ENCODE measurements around the gene NPC1. TPM values are rescaled to one million over a fixed set of nuclear protein-coding genes. Genes with fewer than 3 reads are reported as not detected.
A peak's percentile ranks its signal among the peaks of the same experiment; 100 is the strongest.
"Not testable (repeated sequence)": the region's sequence is repeated elsewhere in the genome, so short reads cannot be mapped to it uniquely, and the experiment has no call there.

Gene NPC1
- total RNA-seq, 3 donors from 2014 or later, result 15.9 to 25.4 (median 19.0) TPM

- H3K4me1 Mint-ChIP-seq (ENCODE audit: low read depth), result peaks cover 5% of the 10 kb centered on the region
- DNase-seq, result no peak
- no peaks in the 10 kb centered on the region for H3K9me3 Mint-ChIP-seq
- H3K27me3 Mint-ChIP-seq (ENCODE audit: low read depth), result no peaks in the 10 kb centered on the region
- H3K4me3 Mint-ChIP-seq, result no peak overlapping the region
- ATAC-seq, result no peak
- peaks cover 52% of the 10 kb centered on the region for H3K36me3 Mint-ChIP-seq (ENCODE audit: insufficient read depth)
Measured at GRCh38 chr18:23523429-23524212, 62.7 kb downstream of the NPC1 start.

- ATAC-seq (no peak), DNase-seq (no peak)
- Mint-ChIP-seq H3K4me3 (no peak overlapping the region), H3K9me3 (no peaks in the 10 kb centered on the region), H3K4me1 (ENCODE audit: low read depth) (peaks cover 5% of the 10 kb centered on the region), H3K27me3 (ENCODE audit: low read depth) (no peaks in the 10 kb centered on the region), H3K36me3 (ENCODE audit: insufficient read depth) (peaks cover 54% of the 10 kb centered on the region)
Measured at GRCh38 chr18:23521907-23522306, 64.4 kb downstream of the NPC1 start.

DNA sequence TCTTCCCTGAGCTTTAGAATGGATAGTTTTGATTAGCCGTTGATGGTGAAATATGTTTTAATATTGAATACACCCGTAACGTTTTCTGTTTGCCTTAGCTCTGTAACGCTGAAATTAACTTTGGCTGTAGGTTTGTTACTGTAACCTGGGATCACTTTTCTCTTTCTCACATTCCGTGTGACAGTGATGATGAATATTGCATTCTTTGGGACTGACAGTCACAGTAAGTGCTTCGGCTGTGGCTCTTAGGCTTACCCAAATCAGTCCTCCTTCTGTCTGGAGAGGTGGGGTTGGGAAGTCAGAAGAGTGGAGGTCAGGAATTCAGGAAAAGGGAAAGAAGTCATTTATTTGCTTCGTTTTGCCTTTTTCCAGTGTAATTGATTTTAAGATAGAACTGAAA, 65.0 kb downstream of the NPC1 start:
- peaks cover 5% of the 10 kb centered on the region for H3K4me1 Mint-ChIP-seq (ENCODE audit: low read depth)
- H3K36me3 Mint-ChIP-seq (ENCODE audit: insufficient read depth), result peaks cover 51% of the 10 kb centered on the region
- ATAC-seq (no peak), DNase-seq (no peak)
- H3K4me3 Mint-ChIP-seq, result no peak overlapping the region
- H3K27me3 Mint-ChIP-seq (ENCODE audit: low read depth), result no peaks in the 10 kb centered on the region
- H3K9me3 Mint-ChIP-seq, result no peaks in the 10 kb centered on the region

DNA sequence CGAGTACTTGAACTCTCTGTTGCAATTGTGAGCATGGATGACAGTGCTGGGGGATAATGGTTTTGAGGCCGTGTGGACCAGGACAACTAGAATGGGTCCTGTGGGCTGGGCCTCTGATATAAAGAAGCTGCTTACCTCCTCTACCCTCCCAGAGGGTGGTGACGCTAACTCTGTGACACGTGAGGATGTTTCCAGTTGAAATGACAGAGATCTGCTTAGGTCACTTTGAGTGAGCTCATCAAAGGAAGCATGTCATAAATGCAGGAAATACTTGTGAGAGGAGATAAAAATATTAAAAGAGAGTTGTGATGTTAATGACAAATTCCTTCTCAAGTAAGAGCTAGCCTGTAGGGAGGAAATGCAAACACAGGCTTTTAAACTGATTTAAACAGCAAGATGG, 66.6 kb downstream of the NPC1 start:
- no peaks in the 10 kb centered on the region for H3K9me3 Mint-ChIP-seq
- H3K36me3 Mint-ChIP-seq (ENCODE audit: insufficient read depth), result peaks cover 52% of the 10 kb centered on the region
- H3K27me3 Mint-ChIP-seq (ENCODE audit: low read depth), result no peaks in the 10 kb centered on the region
- DNase-seq (no peak), ATAC-seq (no peak)
- no peak overlapping the region for H3K4me3 Mint-ChIP-seq
- H3K4me1 Mint-ChIP-seq (ENCODE audit: low read depth), result peaks cover 9% of the 10 kb centered on the region

DNA sequence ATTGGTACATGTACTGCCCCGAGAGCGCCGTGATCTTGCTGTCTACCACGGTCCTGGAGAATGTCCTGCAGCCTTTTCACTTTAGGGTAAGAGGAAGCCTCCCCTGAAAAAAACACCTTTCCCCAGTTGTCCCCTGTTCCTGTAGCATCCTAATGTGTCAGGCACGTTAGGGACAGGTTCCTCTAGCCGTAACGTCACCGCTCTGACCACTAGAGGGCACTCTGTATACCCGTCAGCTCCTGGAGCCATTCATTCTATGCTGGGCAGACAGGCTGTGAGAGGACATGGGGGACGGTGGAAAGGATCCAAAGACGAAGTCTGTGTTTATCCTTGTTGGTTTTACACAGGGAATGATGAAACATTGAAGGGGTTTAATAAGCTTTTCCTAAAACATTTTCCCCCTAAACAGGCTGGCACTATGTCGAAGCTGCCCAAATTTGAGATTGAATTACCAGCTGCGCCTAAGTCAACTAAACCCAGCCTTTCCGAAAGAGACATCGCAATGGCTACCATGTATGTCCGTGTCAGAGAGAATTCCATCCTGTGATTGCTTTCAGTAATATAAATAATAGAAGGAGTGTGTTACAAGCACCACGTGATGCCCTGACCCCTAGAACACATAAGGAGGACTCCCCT, 70.3 kb downstream of the NPC1 start:
- no peak overlapping the region for H3K4me3 Mint-ChIP-seq
- H3K4me1 Mint-ChIP-seq (ENCODE audit: low read depth), result peaks cover 21% of the 10 kb centered on the region
- H3K36me3 Mint-ChIP-seq (ENCODE audit: insufficient read depth), result peaks cover 37% of the 10 kb centered on the region
- H3K9me3 Mint-ChIP-seq, result no peaks in the 10 kb centered on the region
- DNase-seq (peak; percentile 72), ATAC-seq (peak; percentile 98 to 99)
- H3K27me3 Mint-ChIP-seq (ENCODE audit: low read depth), result no peaks in the 10 kb centered on the region

DNA sequence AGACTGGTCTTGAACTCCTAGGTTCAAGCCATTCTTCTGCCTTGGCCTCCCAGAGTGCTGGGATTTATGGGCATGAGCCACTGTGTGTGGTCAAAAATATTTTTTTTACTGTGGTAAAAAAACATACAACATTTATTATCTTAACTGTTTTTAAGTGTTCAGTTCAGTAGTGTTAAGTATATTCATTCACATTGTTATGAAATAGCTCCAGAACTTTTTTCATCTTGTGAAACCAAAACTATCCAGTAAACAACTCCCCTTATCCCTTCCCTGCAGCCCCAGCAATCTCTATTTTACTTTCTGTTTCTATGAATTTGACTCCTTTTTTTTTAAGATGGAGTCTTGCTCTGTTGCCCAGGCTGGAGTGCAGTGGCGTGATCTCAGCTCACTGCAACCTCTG, 73.7 kb downstream of the NPC1 start:
- Mint-ChIP-seq H3K4me3 (no peak overlapping the region), H3K9me3 (no peaks in the 10 kb centered on the region), H3K36me3 (ENCODE audit: insufficient read depth) (peaks cover 34% of the 10 kb centered on the region), H3K27me3 (ENCODE audit: low read depth) (no peaks in the 10 kb centered on the region), H3K4me1 (ENCODE audit: low read depth) (peaks cover 33% of the 10 kb centered on the region)
- peak in 1 of 2 donors; percentile 28 for ATAC-seq
- no peak for DNase-seq

DNA sequence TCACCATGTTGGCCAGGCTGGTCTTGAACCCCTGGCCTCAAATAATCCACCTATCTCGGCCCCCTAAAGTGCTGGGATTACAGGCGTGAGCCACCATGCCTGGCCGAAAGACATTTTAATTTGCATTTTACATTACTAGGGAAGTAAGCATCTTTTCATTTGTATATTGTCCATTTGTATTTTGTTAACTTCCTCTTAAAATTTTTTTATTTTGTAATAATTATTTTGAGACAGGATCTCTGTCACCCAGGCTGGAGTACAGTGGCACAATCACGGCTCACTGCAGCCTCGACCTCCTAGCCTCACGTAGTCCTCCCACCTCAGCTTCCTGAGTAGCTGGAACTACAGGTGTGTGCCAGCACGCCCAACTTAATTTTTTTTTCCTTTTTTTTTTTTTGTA, 74.1 kb downstream of the NPC1 start:
- H3K9me3 Mint-ChIP-seq; DNase-seq; H3K4me3 Mint-ChIP-seq; H3K27me3 Mint-ChIP-seq (ENCODE audit: low read depth); ATAC-seq: not testable (repeated sequence)
- Mint-ChIP-seq H3K4me1 (ENCODE audit: low read depth) (peaks cover 36% of the 10 kb centered on the region), H3K36me3 (ENCODE audit: insufficient read depth) (peaks cover 36% of the 10 kb centered on the region)

GRCh38 chr18:23510923-23511322, 75.4 kb downstream of the NPC1 start:
- H3K9me3 Mint-ChIP-seq; ATAC-seq; H3K4me3 Mint-ChIP-seq; DNase-seq; H3K27me3 Mint-ChIP-seq (ENCODE audit: low read depth): not testable (repeated sequence)
- peaks cover 41% of the 10 kb centered on the region for H3K4me1 Mint-ChIP-seq (ENCODE audit: low read depth)
- peaks cover 40% of the 10 kb centered on the region for H3K36me3 Mint-ChIP-seq (ENCODE audit: insufficient read depth)

- Mint-ChIP-seq H3K27me3 (ENCODE audit: low read depth) (no peaks in the 10 kb centered on the region), H3K9me3 (no peaks in the 10 kb centered on the region), H3K36me3 (ENCODE audit: insufficient read depth) (peaks cover 33% of the 10 kb centered on the region), H3K4me1 (ENCODE audit: low read depth) (peaks cover 47% of the 10 kb centered on the region), H3K4me3 (no peak overlapping the region)
- DNase-seq (no peak), ATAC-seq (no peak)
Measured at GRCh38 chr18:23506393-23506792, 79.9 kb downstream of the NPC1 start.

- no peak for DNase-seq
Measured at GRCh38 chr18:23504720-23505119, 81.6 kb downstream of the NPC1 start.

DNA sequence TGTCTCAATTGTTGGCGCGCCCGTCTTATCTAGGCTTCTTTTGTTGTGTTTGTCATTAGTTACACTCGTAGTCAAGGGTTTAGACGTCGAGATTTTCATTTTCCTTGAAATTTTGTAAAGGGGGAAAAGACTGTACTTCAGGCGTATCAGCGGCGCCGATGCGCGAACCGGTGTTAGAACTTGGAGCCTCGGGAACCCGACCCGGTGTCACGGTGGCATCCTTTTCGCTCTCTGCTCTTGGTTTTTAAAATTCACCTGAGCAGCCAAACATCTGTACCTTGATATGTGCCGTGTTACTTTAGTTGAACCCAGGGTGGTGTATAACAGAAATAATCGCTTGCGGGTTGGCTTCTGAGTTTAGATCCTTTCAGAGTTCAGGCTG, 82.4 kb downstream of the NPC1 start:
- Mint-ChIP-seq H3K36me3 (ENCODE audit: insufficient read depth) (peaks cover 23% of the 10 kb centered on the region), H3K27me3 (ENCODE audit: low read depth) (no peaks in the 10 kb centered on the region), H3K4me1 (ENCODE audit: low read depth) (peaks cover 52% of the 10 kb centered on the region), H3K4me3 (peak overlapping the region; percentile 89), H3K9me3 (no peaks in the 10 kb centered on the region)
- ATAC-seq (no peak), DNase-seq (no peak)

More at GRCh38 chr18:23504720-23505119, 81.6 kb downstream of the NPC1 start:
- H3K36me3 Mint-ChIP-seq (ENCODE audit: insufficient read depth), result peaks cover 23% of the 10 kb centered on the region
- peaks cover 46% of the 10 kb centered on the region for H3K4me1 Mint-ChIP-seq (ENCODE audit: low read depth)
- no peaks in the 10 kb centered on the region for H3K27me3 Mint-ChIP-seq (ENCODE audit: low read depth)
- peak overlapping the region; percentile 89 for H3K4me3 Mint-ChIP-seq
- ATAC-seq, result peak; percentile 10 to 17
- H3K9me3 Mint-ChIP-seq, result no peaks in the 10 kb centered on the region

DNA sequence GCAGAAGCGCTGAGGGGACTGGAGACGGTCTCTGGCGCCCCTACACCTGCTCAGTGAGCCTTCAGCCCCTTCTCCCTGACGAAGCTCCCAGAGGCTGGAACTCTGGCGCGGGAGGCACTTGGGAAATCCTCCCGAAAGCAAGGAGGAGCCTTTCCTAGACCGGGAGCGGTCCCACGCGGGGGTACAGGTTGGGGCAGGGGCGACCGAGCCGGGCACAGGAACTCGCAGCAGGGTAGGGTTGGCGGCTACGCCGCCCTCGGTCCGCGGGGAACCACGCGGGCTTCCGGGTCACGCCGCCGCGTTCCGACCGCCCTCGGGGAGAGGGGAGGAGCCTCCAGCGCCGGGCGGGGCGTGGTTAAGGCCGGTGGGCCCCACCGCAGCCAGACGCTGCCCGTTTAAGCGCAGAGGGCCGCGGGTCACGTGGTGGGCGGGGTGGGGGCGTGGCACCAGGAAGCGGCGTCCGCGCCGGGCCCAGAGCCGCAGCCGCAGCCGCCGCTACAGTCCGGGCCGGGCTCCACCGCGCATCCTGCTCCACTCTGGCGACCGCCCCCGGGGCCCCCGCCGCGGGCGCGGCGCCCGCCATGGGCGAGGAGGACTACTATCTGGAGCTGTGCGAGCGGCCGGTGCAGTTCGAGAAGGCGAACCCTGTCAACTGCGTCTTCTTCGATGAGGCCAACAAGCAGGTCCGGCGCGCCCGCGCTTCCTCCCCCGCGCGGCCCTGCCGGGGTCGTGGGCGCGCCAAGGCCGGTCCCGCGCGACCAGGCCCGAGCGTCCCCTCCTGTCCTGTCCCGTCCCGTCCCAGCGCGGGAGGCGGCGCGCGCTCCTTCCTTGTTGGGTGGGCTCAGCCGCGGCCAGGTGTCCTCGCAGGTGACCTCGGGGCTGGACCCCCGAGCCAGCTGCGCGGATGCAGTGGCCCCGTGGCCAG, 83.0 kb downstream of the NPC1 start, which contains the start of gene RMC1:
Gene RMC1 (plus strand): TSS at position 474 of the 925 bp plus-strand sequence. CDS start 108 bp downstream, at position 582.
- DNase-seq, result peak; percentile 98
- Mint-ChIP-seq H3K4me3 (peak within 1 kb of the TSS; percentile 89), H3K27me3 (ENCODE audit: low read depth) (no peaks in the 10 kb centered on the region), H3K9me3 (no peaks in the 10 kb centered on the region), H3K4me1 (ENCODE audit: low read depth) (peaks cover 53% of the 10 kb centered on the region), H3K36me3 (ENCODE audit: insufficient read depth) (peaks cover 17% of the 10 kb centered on the region)
- ATAC-seq, result peak; percentile 92 to 93

GRCh38 chr18:23502516-23503037, 83.7 kb downstream of the NPC1 start:
- H3K36me3 Mint-ChIP-seq (ENCODE audit: insufficient read depth), result peaks cover 13% of the 10 kb centered on the region
- no peaks in the 10 kb centered on the region for H3K27me3 Mint-ChIP-seq (ENCODE audit: low read depth)
- peak overlapping the region; percentile 85 for H3K4me3 Mint-ChIP-seq
- peaks cover 49% of the 10 kb centered on the region for H3K4me1 Mint-ChIP-seq (ENCODE audit: low read depth)
- H3K9me3 Mint-ChIP-seq, result no peaks in the 10 kb centered on the region
- DNase-seq (no peak), ATAC-seq (no peak)

- ATAC-seq, result no peak
- Mint-ChIP-seq H3K27me3 (ENCODE audit: low read depth) (no peaks in the 10 kb centered on the region), H3K9me3 (no peaks in the 10 kb centered on the region), H3K36me3 (ENCODE audit: insufficient read depth) (peaks cover 7% of the 10 kb centered on the region), H3K4me1 (ENCODE audit: low read depth) (peaks cover 42% of the 10 kb centered on the region), H3K4me3 (no peak overlapping the region)
- DNase-seq, result no peak
Measured at GRCh38 chr18:23501626-23502025, 84.7 kb downstream of the NPC1 start.
